Kasumi-1 (cell line): ENCODE results near the gene AK5.

ENCODE experiments used
- DNase-seq, 2 experiments: peaks; one replicate each; lab custom pipeline; 2025; lab: John Stamatoyannopoulos, UW

Gene AK5

DNA sequence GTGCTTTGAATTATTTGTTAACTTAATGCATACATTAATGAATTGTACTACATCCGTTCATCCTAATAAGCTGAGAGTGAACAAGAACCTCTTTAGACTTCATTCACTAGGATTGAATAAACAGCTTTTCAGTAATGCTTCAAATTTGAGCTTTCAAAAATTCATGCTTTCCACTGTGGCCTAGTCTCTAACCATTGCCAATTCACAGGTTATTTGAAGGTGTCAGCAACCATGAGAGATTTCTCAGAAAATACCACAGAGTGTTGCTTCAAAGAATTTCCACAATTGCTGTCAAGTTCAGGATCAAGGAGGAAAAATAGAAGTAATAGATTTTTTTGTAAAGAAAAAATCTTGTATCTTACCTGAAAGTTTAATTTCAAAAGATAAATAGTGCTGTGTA lies 72.7 kb downstream of the AK5 start:
- DNase-seq, result no peak

DNA sequence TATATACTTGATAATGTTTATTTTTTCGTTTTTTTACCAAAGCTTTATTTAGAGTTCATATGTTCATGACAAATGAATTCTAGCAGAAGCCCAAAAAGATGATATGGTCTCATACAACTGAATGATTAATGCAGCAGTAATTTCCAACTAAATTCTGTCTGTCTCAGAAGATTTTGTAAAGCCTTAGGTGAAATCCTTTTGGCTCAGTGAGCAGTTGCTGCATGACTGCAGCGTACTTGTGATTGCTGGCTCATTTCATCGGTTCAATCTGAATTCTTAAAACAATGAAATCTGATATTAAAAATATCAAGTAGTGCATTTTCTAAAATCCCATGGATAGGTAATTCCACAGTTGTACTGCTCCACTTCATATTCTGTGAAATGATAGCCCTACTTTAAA lies 73.2 kb downstream of the AK5 start:
- no peak for DNase-seq

DNA sequence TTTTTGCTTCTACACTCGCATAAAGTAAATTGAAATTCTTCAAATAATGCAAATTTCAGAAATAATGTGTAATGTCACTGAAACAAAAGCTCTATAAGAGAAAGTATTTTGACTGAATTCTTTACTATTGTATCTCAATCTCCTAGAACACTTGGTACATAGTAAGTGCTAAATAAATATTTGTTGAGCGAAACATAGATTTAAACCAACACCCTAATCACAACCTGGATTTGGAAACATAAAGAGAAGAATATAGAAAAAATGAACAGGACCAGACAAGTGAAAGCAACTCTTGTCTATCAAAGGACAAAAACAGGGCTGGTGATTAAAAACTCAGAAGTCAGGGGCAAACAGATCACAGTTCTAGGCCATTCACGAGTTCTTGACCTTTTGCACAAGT lies 74.3 kb downstream of the AK5 start:
- no peak for DNase-seq

DNA sequence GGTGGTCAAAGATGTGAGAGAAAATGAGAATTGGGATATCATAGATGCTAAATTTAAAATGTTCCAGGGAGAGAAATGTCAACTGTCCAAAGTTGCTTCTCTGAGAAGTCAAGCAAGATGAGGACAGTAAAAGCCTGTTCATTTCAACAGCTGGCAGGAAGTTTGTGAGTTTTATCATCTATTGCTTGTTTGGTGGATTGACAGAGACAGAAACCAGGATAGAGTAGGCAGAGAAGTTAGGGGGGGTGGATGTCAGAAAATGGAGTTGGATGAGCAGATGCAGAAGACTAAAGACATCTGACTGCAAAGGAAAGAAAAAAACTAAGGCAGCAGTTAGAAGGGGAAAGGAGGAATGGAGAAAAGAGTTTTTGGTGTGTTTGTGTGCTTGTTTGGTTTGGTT lies 78.4 kb downstream of the AK5 start:
- no peak for DNase-seq

DNA sequence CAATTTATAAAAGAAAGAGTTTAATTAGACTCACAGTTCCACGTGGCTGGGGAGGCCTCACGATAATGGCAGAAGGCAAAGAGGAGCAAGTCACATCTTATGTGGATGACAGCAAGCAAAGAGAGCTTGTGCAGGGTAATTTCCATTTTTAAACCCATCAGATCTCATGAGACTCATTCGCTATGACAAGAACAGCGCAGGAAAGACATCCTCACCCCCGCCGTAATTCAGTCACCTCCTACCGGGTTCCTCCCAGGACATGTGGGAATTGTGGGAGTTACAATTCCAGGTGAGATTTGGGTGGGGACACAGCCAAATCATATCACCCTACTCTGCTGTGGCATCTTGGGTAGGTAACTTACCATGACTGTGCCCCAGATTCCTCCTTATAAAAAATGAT lies 79.8 kb downstream of the AK5 start:
- DNase-seq, result no peak

DNA sequence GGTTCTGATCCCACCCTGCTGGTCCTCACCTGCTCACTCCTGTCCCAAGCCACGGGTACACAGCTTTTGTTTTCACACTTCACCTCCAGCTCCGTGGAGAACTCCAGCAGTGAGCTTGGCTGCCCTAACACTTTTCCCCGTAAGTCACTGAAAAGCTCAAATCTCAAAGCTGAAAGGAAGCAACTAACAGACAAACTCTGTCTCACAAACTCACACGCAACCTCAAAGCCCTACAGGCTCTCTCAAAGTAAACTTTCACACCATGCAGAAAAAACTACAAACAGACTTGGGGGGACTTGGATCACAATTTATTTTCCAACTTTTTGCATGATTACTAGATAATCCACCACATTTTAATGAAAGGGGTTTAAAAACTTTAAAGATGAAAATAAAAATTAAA lies 88.3 kb downstream of the AK5 start:
- DNase-seq, result no peak

DNA sequence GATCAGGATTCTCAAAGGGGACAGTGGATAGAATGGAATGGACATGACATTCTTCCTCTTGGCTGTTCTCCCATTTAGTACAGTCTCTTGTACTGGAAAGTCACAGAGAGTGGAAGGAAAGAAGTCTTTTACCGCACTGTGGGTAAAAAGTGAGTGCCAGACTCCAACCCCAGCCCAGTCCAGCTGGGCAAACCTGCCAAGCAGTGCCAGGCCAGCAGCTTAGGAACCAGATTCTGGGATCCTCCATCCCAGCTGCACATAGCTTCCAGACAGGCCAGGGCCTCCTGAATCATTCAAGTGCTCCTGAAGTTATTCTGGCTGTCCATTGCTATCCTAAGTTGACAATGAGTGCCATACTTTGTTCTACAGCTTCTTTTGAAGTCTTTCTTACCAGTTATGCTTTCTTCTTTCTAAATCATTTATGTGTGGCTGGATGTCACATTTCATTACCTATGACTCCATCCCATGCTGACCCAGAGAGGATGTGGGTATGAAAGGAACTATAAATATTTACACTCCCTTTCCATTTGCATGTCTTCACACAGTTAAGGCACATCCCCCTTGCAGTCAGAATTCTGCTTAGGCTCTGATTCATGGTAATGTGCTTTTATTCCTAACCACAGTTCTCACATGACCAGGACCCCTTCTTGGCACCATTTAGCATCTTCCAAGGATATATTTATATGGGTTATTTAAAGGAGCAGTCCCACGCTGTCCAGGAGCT lies 88.9 kb downstream of the AK5 start:
- no peak for DNase-seq

DNA sequence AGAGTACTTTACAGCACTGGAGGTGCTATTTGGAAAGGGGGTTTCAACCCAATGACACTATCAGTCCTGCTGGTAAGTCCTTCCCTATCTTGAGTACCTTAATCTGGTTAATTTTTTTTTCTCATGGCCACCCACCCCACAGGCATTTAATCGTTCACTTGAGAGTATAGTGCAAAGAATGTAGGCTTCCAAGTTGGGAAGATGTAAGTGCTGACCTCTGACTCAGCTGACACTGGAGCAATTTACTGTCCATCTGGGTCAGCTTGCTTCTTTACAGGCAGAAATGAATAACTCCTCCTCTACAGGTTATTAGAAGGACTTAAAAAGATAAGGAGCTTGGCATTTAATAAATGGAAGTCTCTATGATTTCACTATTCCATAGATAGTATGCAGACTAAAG lies 89.6 kb downstream of the AK5 start:
- DNase-seq, result no peak

DNA sequence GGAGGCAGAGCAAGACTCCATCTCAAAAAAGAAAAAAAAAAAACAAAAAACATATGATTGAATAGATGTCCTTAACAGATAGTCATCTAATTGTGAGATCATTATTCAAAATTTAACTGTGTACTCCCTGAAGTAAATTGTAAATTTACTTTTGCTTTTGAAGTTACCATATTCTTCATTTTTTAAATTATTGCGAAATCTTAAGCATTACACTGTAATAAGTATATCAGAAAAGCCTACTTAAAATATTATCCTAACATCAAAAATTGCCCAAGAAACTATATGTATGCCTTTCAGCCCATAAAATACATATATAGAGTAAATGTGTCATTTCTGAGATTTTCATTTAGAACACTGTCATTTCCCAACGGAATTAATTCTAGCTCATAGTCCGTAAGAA lies 91.9 kb downstream of the AK5 start:
- no peak for DNase-seq

DNA sequence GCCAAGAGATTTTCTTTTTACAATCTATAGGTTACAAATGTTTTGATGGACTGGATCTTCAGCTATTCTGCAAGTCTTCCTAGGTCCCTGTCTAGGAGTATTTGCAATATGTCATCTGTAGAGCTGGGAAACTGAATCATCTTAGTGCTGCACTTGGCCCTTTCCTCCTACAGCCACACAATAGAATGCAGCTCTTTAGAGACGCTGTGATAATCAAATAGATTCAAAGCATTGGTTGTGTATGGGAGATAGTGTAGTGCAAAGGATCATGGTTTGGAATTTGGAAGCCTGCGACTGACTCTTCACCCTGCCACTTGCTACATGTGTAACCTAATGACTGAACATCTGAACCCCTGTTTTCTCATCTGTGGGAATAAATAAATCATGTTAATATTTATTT lies 93.7 kb downstream of the AK5 start:
- no peak for DNase-seq

DNA sequence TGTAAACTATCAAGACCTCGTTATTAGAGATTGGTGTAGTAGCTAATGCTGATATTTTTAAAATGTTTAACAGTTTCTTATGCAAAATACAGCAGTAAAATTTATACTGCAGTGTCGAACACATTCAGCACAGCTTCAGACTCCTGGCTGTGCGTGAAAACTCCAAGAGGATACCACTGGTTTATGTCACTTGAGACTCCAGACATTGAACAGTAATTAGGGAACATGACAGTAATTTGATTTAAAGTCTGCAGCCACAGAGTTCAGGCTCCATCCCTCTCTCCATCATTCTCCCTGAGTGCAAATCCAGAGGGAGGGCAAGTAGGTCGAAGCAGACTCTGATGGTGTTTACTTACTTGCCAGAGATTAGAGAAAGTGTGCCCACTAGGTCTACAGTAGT lies 94.2 kb downstream of the AK5 start:
- DNase-seq, result no peak

DNA sequence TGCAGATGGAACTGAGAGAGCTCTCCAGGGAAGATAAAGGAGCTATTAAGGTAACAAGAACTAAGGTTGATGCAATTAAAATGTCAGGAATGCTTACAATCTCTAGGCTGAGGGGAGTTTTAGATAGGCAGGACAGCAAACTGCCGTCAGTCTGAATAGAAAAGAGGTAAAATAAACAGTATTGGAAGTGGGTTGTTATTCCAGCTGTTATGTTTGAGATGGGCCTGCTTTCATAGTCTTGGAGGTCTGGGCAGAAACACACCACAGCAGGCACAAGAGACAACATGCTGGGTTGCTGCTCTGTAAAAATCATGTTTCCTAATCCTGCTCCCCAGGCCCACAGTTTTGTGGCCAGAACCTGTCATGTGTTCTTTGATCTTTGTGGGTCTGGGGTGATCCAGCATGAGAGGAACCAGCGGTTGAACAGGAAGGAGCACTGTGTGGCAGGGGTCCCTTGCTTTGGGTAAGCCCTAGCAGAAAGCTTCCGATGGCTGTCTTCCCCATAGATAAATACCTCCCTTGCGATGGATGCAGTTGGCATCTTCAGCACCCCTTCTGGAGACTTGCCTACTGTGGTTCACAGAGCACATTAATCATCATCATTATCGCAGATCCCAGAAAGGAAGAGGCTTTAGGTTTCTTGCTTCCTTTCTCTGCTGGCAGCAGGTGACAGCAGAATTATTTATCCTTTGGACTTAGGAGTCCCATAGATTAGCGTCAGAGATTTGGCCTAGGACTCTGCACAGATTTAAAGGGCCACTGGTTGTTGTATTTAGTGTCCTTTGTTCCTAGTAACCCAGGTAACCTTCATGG lies 97.1 kb downstream of the AK5 start:
- DNase-seq, result no peak

DNA sequence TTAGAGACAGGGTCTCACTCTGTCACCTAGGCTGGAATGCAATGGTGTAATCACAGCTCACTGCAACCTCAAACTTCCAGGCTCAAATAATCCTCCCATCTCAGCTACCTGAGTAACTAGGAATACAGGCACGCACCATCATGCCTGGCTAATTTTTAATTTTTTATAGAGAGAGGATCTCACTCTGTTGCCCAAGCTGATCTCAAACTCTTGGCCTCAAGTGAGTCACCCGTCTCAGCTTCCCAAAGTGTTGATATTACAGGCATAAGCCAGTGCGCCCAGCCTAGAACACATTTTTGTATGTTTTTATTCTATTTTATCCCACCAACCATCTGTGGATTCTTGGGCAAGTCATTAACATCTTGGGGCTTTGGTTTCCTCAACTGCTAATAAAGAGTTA lies 100.5 kb downstream of the AK5 start:
- DNase-seq, result no peak

DNA sequence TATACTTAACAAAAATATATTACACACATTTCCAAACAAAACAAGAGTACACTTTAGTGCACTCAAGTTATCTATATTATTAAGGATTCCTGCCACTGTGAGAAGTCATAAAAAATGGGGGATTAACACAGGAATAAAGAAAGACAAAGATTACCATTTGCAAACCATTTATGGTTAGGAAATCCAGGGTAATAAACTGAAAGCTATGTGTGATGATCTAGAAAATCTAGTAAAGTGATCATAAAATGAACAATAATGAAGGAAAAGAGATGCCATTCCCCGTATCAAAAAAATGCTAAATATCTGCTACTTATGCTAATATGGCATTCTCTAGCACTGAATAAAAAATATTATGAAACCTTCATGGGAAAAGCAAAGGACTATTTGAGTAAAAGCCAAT lies 101.4 kb downstream of the AK5 start:
- DNase-seq, result no peak

DNA sequence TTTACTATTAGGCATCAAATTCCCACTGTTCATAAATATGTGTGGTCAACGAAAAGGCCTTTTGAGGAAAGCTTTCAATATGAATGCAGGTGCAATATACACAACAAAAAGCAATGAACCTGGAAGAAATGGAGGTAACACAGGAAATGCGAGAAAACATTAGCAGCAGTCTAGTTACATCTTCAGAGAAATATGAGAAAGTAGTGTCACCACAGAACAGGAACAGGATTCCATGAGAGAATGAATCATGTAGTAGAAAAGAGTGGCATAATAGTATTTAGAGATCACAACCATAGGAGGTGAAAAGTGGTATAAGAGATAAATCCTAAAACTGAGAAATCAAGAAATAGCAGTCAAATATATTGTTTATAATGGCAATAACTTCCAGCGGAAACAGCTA lies 103.7 kb downstream of the AK5 start:
- DNase-seq, result no peak

DNA sequence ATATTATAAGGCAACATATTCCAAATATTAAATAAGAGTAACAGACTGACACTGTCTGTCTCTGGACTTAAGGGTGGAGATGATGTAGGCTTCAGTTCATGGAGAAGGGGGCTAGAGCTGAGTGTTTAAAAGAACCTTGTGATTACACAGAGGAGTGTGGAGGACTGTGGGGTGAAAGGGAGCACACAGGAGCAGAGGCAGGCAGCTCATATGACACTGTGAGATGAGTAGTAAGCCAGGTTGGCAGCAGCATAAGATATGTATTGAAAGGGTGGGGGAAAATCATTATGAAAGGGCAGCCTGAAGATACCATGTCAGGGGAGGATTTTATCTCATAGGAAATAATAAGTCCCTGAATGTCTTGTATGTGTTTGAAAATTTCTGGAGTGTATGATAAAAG lies 104.5 kb downstream of the AK5 start:
- DNase-seq, result no peak

DNA sequence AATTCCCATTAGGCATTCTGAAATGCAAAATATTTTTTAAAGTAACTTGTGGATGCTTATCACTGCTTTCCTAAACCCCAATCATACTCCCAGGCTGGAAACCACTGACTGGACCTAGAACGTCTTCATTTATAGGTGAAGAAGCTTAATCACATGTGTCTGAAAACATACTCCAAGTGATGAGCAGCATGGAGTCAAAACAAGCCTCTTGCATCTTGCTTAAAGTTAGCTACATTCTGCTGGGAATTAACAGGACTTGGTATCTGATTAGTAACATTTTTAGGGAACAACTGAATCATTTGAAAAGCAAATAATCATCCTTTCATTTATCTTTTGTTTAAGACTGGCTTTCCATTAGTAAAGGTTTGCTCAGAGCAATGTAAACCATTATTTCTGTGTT lies 105.7 kb downstream of the AK5 start:
- DNase-seq, result no peak

DNA sequence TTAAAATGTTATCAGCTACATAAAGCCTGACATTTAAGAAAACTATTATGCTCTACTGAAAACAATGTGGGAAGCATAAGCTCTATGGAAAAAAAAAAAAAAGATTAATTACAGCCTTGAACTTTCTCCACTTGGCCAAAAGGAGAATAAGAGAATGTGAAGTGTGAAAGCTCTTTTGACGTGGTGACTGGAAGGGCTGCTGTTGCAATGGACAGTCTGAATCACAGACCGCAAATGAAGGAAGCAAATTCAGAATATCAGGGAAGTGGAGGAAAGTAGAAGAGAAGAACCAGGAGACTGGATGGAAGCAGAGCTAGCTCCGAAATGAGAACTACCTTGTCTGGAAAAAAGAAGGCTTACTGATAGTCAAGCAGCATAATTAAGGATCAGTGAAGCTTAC lies 106.8 kb downstream of the AK5 start:
- DNase-seq, result no peak

DNA sequence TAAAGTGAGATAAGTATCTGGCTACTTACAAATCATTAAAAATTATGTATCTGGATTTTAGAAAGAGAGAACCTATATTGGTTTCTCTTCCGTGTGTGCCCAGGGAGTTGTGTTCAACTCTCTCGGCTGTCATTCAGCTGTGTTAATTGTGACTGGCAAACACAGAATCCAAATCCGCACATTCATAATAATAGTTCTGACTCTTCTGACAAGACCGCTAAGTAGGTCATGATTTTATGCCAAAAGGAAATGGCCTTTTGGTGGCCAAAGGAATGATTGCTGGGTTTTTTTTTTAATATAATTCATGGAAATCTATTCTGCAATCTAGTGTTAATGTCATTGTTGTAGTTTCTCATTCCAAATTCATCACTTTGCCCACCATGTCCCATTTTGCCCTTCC lies 110.7 kb downstream of the AK5 start:
- DNase-seq, result no peak

DNA sequence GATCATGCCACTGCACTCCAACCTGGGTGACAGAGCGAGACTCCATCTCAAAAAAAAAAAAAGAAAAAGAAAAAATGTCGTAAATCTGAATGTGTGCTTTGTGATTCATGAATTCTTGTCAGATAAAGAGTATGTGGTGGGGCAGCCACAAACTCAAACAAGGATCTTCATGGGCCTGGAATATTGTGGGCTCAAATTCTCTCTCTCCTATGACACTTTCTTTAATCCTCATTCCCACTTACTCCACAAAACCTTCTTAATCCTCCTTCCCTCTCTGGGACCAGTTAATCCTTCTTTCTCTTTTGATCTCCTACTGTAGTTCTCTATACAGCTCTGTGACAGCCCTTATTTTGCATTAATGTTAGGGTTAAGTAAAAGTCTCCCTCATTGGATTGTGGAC lies 112.3 kb downstream of the AK5 start:
- DNase-seq, result no peak

DNA sequence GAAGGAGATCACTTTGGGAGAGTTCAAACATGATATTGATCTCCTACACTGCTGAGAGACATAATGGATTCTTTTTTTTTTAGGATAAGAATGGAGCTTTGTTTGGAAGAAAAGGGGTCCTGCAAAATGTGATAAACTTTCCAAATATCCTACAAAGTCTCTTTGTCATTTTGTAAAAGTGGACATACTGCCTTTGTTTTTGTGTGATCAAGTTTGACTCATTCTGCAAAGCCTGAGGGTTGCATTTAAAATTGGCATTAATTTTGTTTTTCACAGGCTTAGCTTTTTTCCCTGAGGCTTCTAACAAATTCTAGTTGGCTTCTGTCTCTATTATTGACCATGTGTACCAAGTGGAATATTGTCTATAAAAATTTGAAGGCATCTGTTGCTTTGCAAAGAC lies 113.2 kb downstream of the AK5 start:
- DNase-seq, result no peak

DNA sequence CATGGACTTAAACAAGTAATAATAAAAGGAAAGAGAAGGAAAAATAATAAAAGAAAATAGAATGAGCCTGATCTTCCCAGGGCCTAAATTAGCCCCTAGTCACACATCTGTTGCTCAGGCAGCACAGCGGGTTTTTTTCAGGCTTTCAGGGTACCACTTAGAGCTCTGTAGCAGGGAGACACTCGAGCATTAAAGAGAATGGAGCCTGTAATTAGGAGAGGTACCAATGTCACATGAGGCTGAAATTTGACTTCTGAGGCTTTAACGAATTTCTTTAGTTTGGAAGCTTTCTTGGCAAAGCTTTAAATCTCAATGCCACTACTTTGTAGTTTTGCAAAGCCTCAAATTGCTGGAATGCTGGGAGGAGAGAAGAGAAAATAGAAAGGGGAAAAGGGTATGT lies 116.3 kb downstream of the AK5 start:
- no peak for DNase-seq

DNA sequence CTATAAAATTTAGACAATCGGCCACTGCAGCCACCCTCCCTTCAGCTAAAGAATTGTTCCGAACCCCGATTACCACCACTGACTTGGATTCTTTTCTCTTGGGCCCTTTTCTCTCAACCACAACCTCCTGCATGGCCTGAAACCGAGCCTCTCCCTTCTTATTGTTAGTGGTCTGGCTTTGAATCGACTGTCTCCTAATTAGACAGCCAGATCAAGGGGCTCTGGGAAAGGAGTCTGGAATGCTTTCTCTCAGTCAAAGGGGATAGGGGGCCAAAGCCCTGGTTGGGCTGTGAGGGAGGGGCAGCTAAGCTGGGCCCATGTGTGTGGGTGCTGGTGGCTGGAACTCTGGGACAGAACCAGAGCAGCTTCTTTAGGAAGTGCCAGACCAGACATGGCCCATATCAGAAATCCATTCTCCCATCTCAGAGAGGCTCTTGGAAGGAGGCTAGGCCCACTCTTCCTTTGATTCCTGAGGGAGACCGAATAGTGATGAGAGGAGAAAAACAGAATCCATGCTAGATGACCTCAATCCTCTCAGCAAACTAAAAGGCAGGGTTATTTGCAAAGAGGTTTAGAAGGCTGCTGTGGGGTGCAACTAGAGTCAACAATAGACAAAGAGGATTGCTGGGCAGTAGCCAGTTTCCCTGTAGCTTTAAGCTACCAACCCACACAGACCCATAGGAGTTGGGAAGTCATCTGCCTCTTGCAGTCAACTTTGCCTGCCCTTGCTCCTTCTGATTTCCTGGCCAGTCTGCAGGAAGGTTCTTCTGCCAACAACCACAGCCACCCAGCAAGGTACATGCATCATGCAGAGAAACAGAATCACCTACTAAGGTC lies 117.6 kb downstream of the AK5 start:
- DNase-seq, result no peak
